Gastrocnemius medialis (tissue), 4 donors: ENCODE data around the gene SLC37A1. TPM values are rescaled to one million over a fixed set of nuclear protein-coding genes. Genes with fewer than 3 reads are reported as not detected.

ENCODE experiments used
- ATAC-seq, 2 donors: fragments of 150-250 bp; one replicate each; pipeline ENCODE4 v1.9.1; 2016
- DNase-seq, 2 donors: peaks; one replicate each; pipeline ENCODE4 v3.0.0-alpha.2; 2019
- H3K27ac ChIP-seq, 4 donors: fragments of 200-600 bp; sonication (generic); 1 replicate in 1 of 4; 2 replicates in 3 of 4; pipeline ENCODE4 v1.5.1; 2016 to 2018; ENCODE audit warnings: mild to moderate bottlenecking in 2 of 4, moderate library complexity in 1 of 4
- H3K27me3 ChIP-seq, 3 donors: fragments of 200-600 bp; sonication (generic) in 2 of 3; 1 replicate in 1 of 3; 2 replicates in 2 of 3; pipeline versions ENCODE4 v1.5.1 to v1.6.0; 2016 to 2019; ENCODE audit warnings: mild to moderate bottlenecking in 1 of 3, moderate library complexity in 1 of 3
- H3K36me3 ChIP-seq, 2 donors: fragments of 200-600 bp; sonication (generic) in 1 of 2; one replicate each; pipeline ENCODE4 v1.5.1; 2017 to 2018
- H3K4me1 ChIP-seq, 2 donors: fragments of 200-600 bp; sonication (generic) in 1 of 2; one replicate each; pipeline ENCODE4 v1.5.1; 2016 to 2017; ENCODE audit warnings: mild to moderate bottlenecking in 2 of 2
- H3K4me3 ChIP-seq, 4 donors: fragments of 200-600 bp; sonication (generic) in 3 of 4; 1 replicate in 1 of 4; 2 replicates in 3 of 4; pipeline ENCODE4 v1.5.1; 2016 to 2019; ENCODE audit warnings: mild to moderate bottlenecking in 2 of 4
- H3K9me3 ChIP-seq, 3 donors: fragments of 200-600 bp; sonication (generic) in 2 of 3; 1 replicate in 1 of 3; 2 replicates in 2 of 3; pipeline ENCODE4 v1.5.1; 2016 to 2019
- CTCF ChIP-seq, 5 experiments: fragments of 450-650 bp in 3 of 5; fragments of 200-600 bp in 2 of 5; sonication (generic) in 2 of 5; IDR thresholded peaks in 4 of 5; conservative IDR thresholded peaks in 1 of 5; 1 replicate in 4 of 5; 2 replicates in 1 of 5; pipeline ENCODE4 v1.5.1; 2016 to 2019; ENCODE audit warnings: antibody characterized with exemption in 5 of 5, mild to moderate bottlenecking in 3 of 5, moderate library complexity in 3 of 5
- POLR2A ChIP-seq, 2 donors: fragments of 450-650 bp; IDR thresholded peaks; one replicate each; pipeline ENCODE4 v1.6.1; 2017; ENCODE audit warnings: antibody characterized with exemption in 2 of 2, mild to moderate bottlenecking in 2 of 2, moderate library complexity in 2 of 2
- in situ Hi-C, 4 donors: fragments of 200-750 bp; cut with MboI; loops; one replicate each; pipeline versions ENCODE4 v1.15.0 to v1.8.0; 2017; ENCODE audit warnings: low sequenced_read_pairs in 4 of 4
- intact Hi-C: fragments of 100-400 bp; cut with DNase I; formaldehyde crosslinking; loops from one replicate; pipeline ENCODE4 v1.15.1; 2023; ENCODE audit warnings: low total_unique reads
- total RNA-seq, 4 donors: library from RNA; depleted of rRNA; stranded (reverse); fragments of >200 nt; gene quantifications; one replicate each; pipeline versions ENCODE4 v1.1.0 to v1.2.3, GENCODE V29; 2016

SLC37A1 gene
- total RNA-seq, 4 donors from 2014 or later, result 8.3 to 16.1 (median 12.4) TPM

GRCh38 chr21:42571391-42572150 lies 57.9 kb downstream of the SLC37A1 start:
- Histone ChIP-seq H3K4me1 (no peaks in the 10 kb centered on the region), H3K36me3 (peaks cover 0 to 64% of the 10 kb centered on the region in 2 donors), H3K9me3 (no peaks in the 10 kb centered on the region), H3K27ac (no peak overlapping the region), H3K4me3 (no peak overlapping the region), H3K27me3 (no peaks in the 10 kb centered on the region)
- ATAC-seq (no peak), DNase-seq (no peak)
- no peak for TF ChIP-seq CTCF (IDR thresholded peaks at IDR 0.05 in 4 of 5, conservative IDR thresholded peaks at IDR 0.05 in 1 of 5)
- TF ChIP-seq POLR2A (IDR thresholded peaks at IDR 0.05), result no peak
- intact Hi-C loops, result no loop called here
- in situ Hi-C loops, result loop anchor here in 2 of 4 donors (25.0 kb wide), 1 partner anchor 109 kb away; no protein-coding TSS in a partner anchor

GRCh38 chr21:42572906-42573495 lies 59.3 kb downstream of the SLC37A1 start:
- no peak for ATAC-seq
- Histone ChIP-seq H3K4me1 (no peaks in the 10 kb centered on the region), H3K36me3 (peaks cover 0 to 51% of the 10 kb centered on the region in 2 donors), H3K27me3 (no peaks in the 10 kb centered on the region), H3K9me3 (no peaks in the 10 kb centered on the region), H3K4me3 (no peak overlapping the region), H3K27ac (no peak overlapping the region)
- no peak for TF ChIP-seq POLR2A (IDR thresholded peaks at IDR 0.05)
- TF ChIP-seq CTCF (IDR thresholded peaks at IDR 0.05 in 4 of 5, conservative IDR thresholded peaks at IDR 0.05 in 1 of 5), result no peak
- in situ Hi-C loops (loop anchor here in 2 of 4 donors (25.0 kb wide), 1 partner anchor 111 kb away; no protein-coding TSS in a partner anchor), intact Hi-C loops (no loop called here)
- no peak for DNase-seq

- in situ Hi-C loops, result loop anchor here in 3 of 4 donors (25.0 kb wide), 2 partner anchors 112 to 238 kb away; no protein-coding TSS in a partner anchor
Measured at GRCh38 chr21:42574234-42575027, 60.8 kb downstream of the SLC37A1 start.

More at GRCh38 chr21:42574234-42575027, 60.8 kb downstream of the SLC37A1 start:
- peaks cover 0 to 7% of the 10 kb centered on the region in 2 donors for H3K4me1 ChIP-seq
- H3K27ac ChIP-seq, result no peak overlapping the region
- H3K4me3 ChIP-seq, result no peak overlapping the region
- H3K36me3 ChIP-seq, result peaks cover 0 to 41% of the 10 kb centered on the region in 2 donors
- no peaks in the 10 kb centered on the region for H3K9me3 ChIP-seq
- intact Hi-C loops, result no loop called here
- DNase-seq, result no peak
- no peaks in the 10 kb centered on the region for H3K27me3 ChIP-seq
- no peak for TF ChIP-seq CTCF (IDR thresholded peaks at IDR 0.05 in 4 of 5, conservative IDR thresholded peaks at IDR 0.05 in 1 of 5)
- no peak for TF ChIP-seq POLR2A (IDR thresholded peaks at IDR 0.05)
- ATAC-seq, result no peak
